PC-3 (cell line): ENCODE measurements around the gene THUMPD3. TPM values are rescaled to one million over a fixed set of nuclear protein-coding genes. Genes with fewer than 3 reads are reported as not detected.

Source experiments
- ATAC-seq: fragments of 200-7000 bp; cut with Tn5 transposase; 2 replicates; pipeline ENCODE4 v1.9.1; 2020; ENCODE audit warnings: mild to moderate bottlenecking, moderate library complexity
- BruUV-seq: library from RNA; stranded (reverse); fragments of 400-500 nt; replicated peaks from 2 replicates; lab custom pipeline; 2021; lab: Mats Ljungman, UMichigan
- CTCF ChIA-PET: fragments of 300-600 bp; sonication (Branson Sonifier 250); formaldehyde crosslinking; loops from one replicate; lab custom pipeline; 2022; ENCODE audit warnings: antibody characterized with exemption; lab: Charles Lee
- POLR2A ChIA-PET: fragments of 300-600 bp; sonication (Branson Sonifier 250); formaldehyde crosslinking; loops from one replicate; lab custom pipeline; 2022; ENCODE audit warnings: antibody characterized with exemption; ENCODE audit not compliant: unreplicated experiment; lab: Charles Lee
- DNase-seq: peaks from one replicate; pipeline ENCODE4 v3.0.0-alpha.2; 2015
- H2AFZ ChIP-seq: fragments of 300-600 bp; sonication (generic); 2 replicates; pipeline ENCODE4 v1.6.0; 2016; ENCODE audit warnings: antibody characterized with exemption, low read length
- H3F3A ChIP-seq: fragments of 300-600 bp; sonication (generic); one replicate; pipeline ENCODE4 v1.6.0; 2017; ENCODE audit warnings: antibody characterized with exemption, low read length, control low read depth, mild to moderate bottlenecking; ENCODE audit not compliant: unreplicated experiment
- H3K27ac ChIP-seq: fragments of 300-600 bp; sonication (generic); 2 replicates; pipeline ENCODE4 v1.5.1; 2016; ENCODE audit warnings: mild to moderate bottlenecking, low read length
- H3K27me3 ChIP-seq: fragments of 300-600 bp; sonication (generic); 2 replicates; pipeline ENCODE4 v1.6.1; 2016; ENCODE audit warnings: low read length, mixed read lengths
- H3K36me3 ChIP-seq: fragments of 300-600 bp; sonication (generic); 2 replicates; pipeline ENCODE4 v1.6.1; 2016; ENCODE audit warnings: low read depth, mixed run types, low read length, mixed read lengths
- H3K4me1 ChIP-seq: fragments of 300-600 bp; sonication (generic); 2 replicates; pipeline ENCODE4 v1.5.1; 2016; ENCODE audit warnings: low read length; ENCODE audit not compliant: insufficient read depth
- H3K4me2 ChIP-seq: fragments of 300-600 bp; sonication (generic); 2 replicates; pipeline ENCODE4 v1.6.0; 2016; ENCODE audit warnings: low read length
- H3K4me3 ChIP-seq: fragments of 300-600 bp; sonication (generic); 2 replicates; pipeline ENCODE4 v1.5.1; 2016; ENCODE audit warnings: mild to moderate bottlenecking, low read length, mixed read lengths
- H3K79me2 ChIP-seq: fragments of 300-600 bp; sonication (generic); 2 replicates; pipeline ENCODE4 v1.6.1; 2017; ENCODE audit warnings: low read length, mixed read lengths
- H3K9ac ChIP-seq: fragments of 300-600 bp; sonication (generic); 2 replicates; pipeline ENCODE4 v1.6.0; 2016; ENCODE audit warnings: mild to moderate bottlenecking, low read length
- H3K9me2 ChIP-seq: fragments of 300-600 bp; sonication (generic); replicated peaks from 2 replicates; pipeline ENCODE4 v1.6.1; 2016; ENCODE audit warnings: mixed run types, low read length, mixed read lengths
- H3K9me3 ChIP-seq: fragments of 300-600 bp; sonication (generic); 2 replicates; pipeline ENCODE4 v1.6.1; 2016; ENCODE audit warnings: low read length, mixed read lengths
- H4K20me1 ChIP-seq: fragments of 300-600 bp; sonication (generic); 2 replicates; pipeline ENCODE4 v1.6.1; 2016; ENCODE audit warnings: low read length, mixed read lengths
- EZH2 ChIP-seq: fragments of 300-600 bp; sonication (generic); IDR thresholded peaks from one replicate; pipeline ENCODE4 v1.6.1; 2017; ENCODE audit warnings: antibody characterized with exemption, mild to moderate bottlenecking, low read length; ENCODE audit not compliant: unreplicated experiment
- EZH2phosphoT487 ChIP-seq: fragments of 300-600 bp; sonication (generic); IDR thresholded peaks from 2 replicates; pipeline ENCODE4 v1.6.1; 2018; ENCODE audit warnings: mild to moderate bottlenecking, antibody characterized with exemption, low read length, borderline replicate concordance
- intact Hi-C: fragments of 100-400 bp; cut with micrococcal nuclease; formaldehyde crosslinking; loops from 2 replicates; pipeline ENCODE4 v1.9.0; 2023
- total RNA-seq: library from RNA; depleted of rRNA; stranded (reverse); fragments of >200 nt; gene quantifications from 2 replicates; pipeline ENCODE4 v1.2.3, GENCODE V29; 2014
- TF ChIP-seq, protein P1 (sequence below): fragments of 300-600 bp; sonication (generic); conservative IDR thresholded peaks from 2 replicates; pipeline ENCODE4 v1.5.1; 2017; ENCODE audit warnings: antibody characterized with exemption, low read depth, mild to moderate bottlenecking, low read length

THUMPD3 gene
- total RNA-seq, 1 experiment from 2014 or later: 45.3 TPM

DNA sequence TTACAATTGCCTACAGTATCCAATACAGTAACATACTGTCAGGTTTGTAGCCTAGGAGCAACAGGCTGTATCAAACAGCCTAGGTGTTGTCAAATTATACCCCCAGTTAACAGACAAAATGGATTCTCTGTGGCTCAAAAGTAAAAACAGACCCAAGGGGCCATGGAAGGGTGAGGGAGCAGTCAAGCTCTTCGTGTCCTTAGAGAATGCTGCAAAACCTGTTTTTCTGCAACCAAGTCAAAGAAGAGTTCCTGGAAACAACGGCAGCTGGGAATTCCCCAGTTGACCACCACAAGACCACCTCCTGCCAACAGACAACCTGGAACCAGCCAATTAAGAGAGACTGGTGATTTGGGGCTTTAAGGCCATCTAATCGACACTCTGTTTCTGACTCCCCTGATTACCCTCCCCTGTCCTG is 11.1 kb upstream of the THUMPD3 start:
- ATAC-seq (no peak), DNase-seq (peak; percentile 86)
- Histone ChIP-seq H3K4me1 (peaks cover 83% of the 10 kb centered on the region), H3K79me2 (no peaks in the 10 kb centered on the region), H3K27me3 (no peaks in the 10 kb centered on the region), H3K27ac (peak overlapping the region; percentile 98), H3K36me3 (no peaks in the 10 kb centered on the region), H3K9ac (peak overlapping the region; percentile 81), H4K20me1 (no peaks in the 10 kb centered on the region), H3K9me3 (no peaks in the 10 kb centered on the region), H3K4me2 (peak overlapping the region; percentile 64), H3K9me2 (no peaks in the 10 kb centered on the region), H3K4me3 (no peak overlapping the region), H3F3A (peaks cover 5% of the 10 kb centered on the region), H2AFZ (no peak overlapping the region)
- no TSS peak for BruUV-seq
- CTCF ChIA-PET: interaction anchor here (0.6 kb wide), 1 partner anchor 102 kb away, joined by 4 read pairs; the partner anchor contains the start of gene SRGAP3
- intact Hi-C loops: loop anchor here (2.0 to 5.0 kb wide), 3 partner anchors 31 to 104 kb away; partner anchors contain the start of gene SRGAP3
- POLR2A ChIA-PET: no interaction called here
- TF ChIP-seq, protein P1, sequence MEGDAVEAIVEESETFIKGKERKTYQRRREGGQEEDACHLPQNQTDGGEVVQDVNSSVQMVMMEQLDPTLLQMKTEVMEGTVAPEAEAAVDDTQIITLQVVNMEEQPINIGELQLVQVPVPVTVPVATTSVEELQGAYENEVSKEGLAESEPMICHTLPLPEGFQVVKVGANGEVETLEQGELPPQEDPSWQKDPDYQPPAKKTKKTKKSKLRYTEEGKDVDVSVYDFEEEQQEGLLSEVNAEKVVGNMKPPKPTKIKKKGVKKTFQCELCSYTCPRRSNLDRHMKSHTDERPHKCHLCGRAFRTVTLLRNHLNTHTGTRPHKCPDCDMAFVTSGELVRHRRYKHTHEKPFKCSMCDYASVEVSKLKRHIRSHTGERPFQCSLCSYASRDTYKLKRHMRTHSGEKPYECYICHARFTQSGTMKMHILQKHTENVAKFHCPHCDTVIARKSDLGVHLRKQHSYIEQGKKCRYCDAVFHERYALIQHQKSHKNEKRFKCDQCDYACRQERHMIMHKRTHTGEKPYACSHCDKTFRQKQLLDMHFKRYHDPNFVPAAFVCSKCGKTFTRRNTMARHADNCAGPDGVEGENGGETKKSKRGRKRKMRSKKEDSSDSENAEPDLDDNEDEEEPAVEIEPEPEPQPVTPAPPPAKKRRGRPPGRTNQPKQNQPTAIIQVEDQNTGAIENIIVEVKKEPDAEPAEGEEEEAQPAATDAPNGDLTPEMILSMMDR: no peak
- TF ChIP-seq EZH2 (no peak), EZH2phosphoT487 (no peak)

DNA sequence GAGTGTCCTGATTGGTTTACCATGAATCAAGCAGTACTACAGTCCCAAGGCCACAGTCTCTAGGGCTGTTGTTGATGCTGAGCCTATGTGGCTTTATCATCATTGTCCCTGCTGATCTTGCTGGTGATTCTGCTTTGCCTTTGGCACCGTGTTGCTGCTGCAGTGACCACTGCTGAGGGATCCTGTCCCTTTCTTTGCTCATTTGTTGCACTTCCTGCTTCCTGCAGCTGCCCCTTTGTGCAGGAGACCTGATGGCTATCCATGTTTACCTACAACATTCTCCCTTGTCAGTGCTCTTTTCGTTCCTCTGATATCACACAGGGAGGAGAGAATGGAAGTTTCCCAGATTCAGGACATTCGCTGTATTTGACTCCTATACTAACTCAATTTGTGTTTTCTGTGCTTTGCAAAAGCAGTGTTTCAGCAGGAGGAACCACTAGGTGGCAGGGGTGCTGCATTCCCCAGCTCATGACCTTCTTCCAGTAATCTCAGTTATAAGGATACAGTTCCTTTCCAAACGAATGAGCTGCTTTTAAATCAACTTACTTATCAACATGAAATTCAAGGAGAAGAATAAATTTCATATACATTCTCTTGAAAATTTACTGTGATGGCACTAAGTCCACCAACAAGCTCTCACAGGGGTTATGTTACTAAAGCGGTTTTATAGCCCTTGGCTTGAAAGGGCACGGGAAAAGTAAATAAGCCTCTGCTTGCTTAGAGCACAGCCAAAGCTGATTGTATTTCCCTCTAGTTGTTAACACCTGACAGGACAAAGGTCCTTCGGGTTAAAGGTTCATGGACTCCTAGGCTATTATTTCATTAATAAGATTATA is 9.7 kb upstream of the THUMPD3 start:
- H3F3A ChIP-seq: peaks cover 5% of the 10 kb centered on the region
- no TSS peak for BruUV-seq
- DNase-seq (peak; percentile 80), ATAC-seq (peak; percentile 52)
- H3K9ac ChIP-seq: peak overlapping the region; percentile 81
- peak overlapping the region; percentile 17; the same call in 1 of the 2 replicates for H3K4me3 ChIP-seq
- no peaks in the 10 kb centered on the region for H3K79me2 ChIP-seq
- ChIA-PET POLR2A (interaction anchor here (0.6 kb wide), 1 partner anchor 45 kb away, joined by 3 read pairs; the partner anchor contains the start of gene SETD5), CTCF (interaction anchor here (0.7 to 1.4 kb wide), 13 partner anchors 8 to 396 kb away, joined by 3 to 7 read pairs (median 4); partner anchors contain the start of genes SETD5 and THUMPD3)
- no peaks in the 10 kb centered on the region for H3K36me3 ChIP-seq
- H4K20me1 ChIP-seq: no peaks in the 10 kb centered on the region
- peaks cover 75% of the 10 kb centered on the region for H3K4me1 ChIP-seq
- intact Hi-C loops: loop anchor here (1.0 to 5.0 kb wide), 7 partner anchors 10 to 382 kb away; partner anchors contain the start of genes SRGAP3 and THUMPD3
- H2AFZ ChIP-seq: peak overlapping the region; percentile 31; the same call in 1 of the 2 replicates
- peak overlapping the region; percentile 98 for H3K27ac ChIP-seq
- TF ChIP-seq EZH2phosphoT487 (no peak), EZH2 (no peak)
- TF ChIP-seq, protein P1: peak; percentile 99
- H3K9me3 ChIP-seq: no peaks in the 10 kb centered on the region
- H3K4me2 ChIP-seq: peak overlapping the region; percentile 61
- no peaks in the 10 kb centered on the region for H3K9me2 ChIP-seq
- no peaks in the 10 kb centered on the region for H3K27me3 ChIP-seq
